ENCODE measurements around the gene SEMA3B.

SEMA3B gene

GRCh38 chr3:50327129-50327528 is 58.2 kb downstream of the SEMA3B start:
- Histone ChIP-seq H3K9ac (ENCODE audit: low read length) (peak overlapping the region; percentile 45), H3K4me1 (ENCODE audit: control insufficient read depth, insufficient read depth, low read length) (peaks cover 14% of the 10 kb centered on the region)

More at GRCh38 chr3:50327129-50327528, 58.2 kb downstream of the SEMA3B start:
- no peaks in the 10 kb centered on the region for H3K27me3 ChIP-seq (ENCODE audit: control insufficient read depth, insufficient read depth, low read length)
- peak overlapping the region; percentile 81 for H3K4me3 ChIP-seq (ENCODE audit: low read length)
- no peak overlapping the region for H3K27ac ChIP-seq (ENCODE audit: low read depth, low read length)
- peaks cover 12% of the 10 kb centered on the region for H3K36me3 ChIP-seq (ENCODE audit: control insufficient read depth, insufficient read depth, low read length)

Data from rectal smooth muscle tissue (tissue), 1 donor.